ENCODE results near the gene CCDC142.

Gene CCDC142

GRCh38 chr2:74515271-74515980 lies 32.6 kb upstream of the CCDC142 start:
- peaks cover 15% of the 10 kb centered on the region for H3K4me1 Mint-ChIP-seq
- TF ChIP-seq CTCF (IDR thresholded peaks at IDR 0.05): no peak
- no peak overlapping the region for H3K27ac Mint-ChIP-seq

GRCh38 chr2:74514368-74515270 lies 31.8 kb upstream of the CCDC142 start, which contains the start of gene TLX2:
Gene TLX2 (plus strand): TSS chr2:74514450. CDS start chr2:74514807, 357 bp downstream.
- no peak for TF ChIP-seq CTCF (IDR thresholded peaks at IDR 0.05)
- Mint-ChIP-seq H3K4me3 (peak within 1 kb of the TSS; percentile 51), H3K36me3 (ENCODE audit: low read depth) (no peaks in the 10 kb centered on the region), H3K27ac (no peak within 1 kb of the TSS), H3K9me3 (peaks cover 14% of the 10 kb centered on the region), H3K4me1 (peaks cover 15% of the 10 kb centered on the region), H3K27me3 (ENCODE audit: low read depth, poor library complexity) (peaks cover 100% of the 10 kb centered on the region)
- peak; percentile 44 for DNase-seq

More at GRCh38 chr2:74515271-74515980, 32.6 kb upstream of the CCDC142 start:
- no peaks in the 10 kb centered on the region for H3K36me3 Mint-ChIP-seq (ENCODE audit: low read depth)
- DNase-seq: peak; percentile 46
- H3K4me3 Mint-ChIP-seq: peak overlapping the region; percentile 51
- peaks cover 100% of the 10 kb centered on the region for H3K27me3 Mint-ChIP-seq (ENCODE audit: low read depth, poor library complexity)
- H3K9me3 Mint-ChIP-seq: peaks cover 14% of the 10 kb centered on the region

GRCh38 chr2:74513605-74514367 lies 31.0 kb upstream of the CCDC142 start:
- H3K4me1 Mint-ChIP-seq: peaks cover 15% of the 10 kb centered on the region
- no peak overlapping the region for H3K27ac Mint-ChIP-seq
- peak overlapping the region; percentile 49 for H3K4me3 Mint-ChIP-seq
- H3K9me3 Mint-ChIP-seq: peaks cover 14% of the 10 kb centered on the region
- H3K36me3 Mint-ChIP-seq (ENCODE audit: low read depth): no peaks in the 10 kb centered on the region
- no peak for TF ChIP-seq CTCF (IDR thresholded peaks at IDR 0.05)
- peaks cover 100% of the 10 kb centered on the region for H3K27me3 Mint-ChIP-seq (ENCODE audit: low read depth, poor library complexity)
- DNase-seq: peak; percentile 26

GRCh38 chr2:74512744-74513604 lies 30.2 kb upstream of the CCDC142 start:
- DNase-seq: peak; percentile 60
- H3K36me3 Mint-ChIP-seq (ENCODE audit: low read depth): no peaks in the 10 kb centered on the region
- peaks cover 23% of the 10 kb centered on the region for H3K4me1 Mint-ChIP-seq
- TF ChIP-seq CTCF (IDR thresholded peaks at IDR 0.05): no peak
- peak overlapping the region; percentile 62 for H3K4me3 Mint-ChIP-seq
- H3K27ac Mint-ChIP-seq: peak overlapping the region; percentile 75
- H3K27me3 Mint-ChIP-seq (ENCODE audit: low read depth, poor library complexity): peaks cover 100% of the 10 kb centered on the region
- peaks cover 14% of the 10 kb centered on the region for H3K9me3 Mint-ChIP-seq
